Kidney (tissue), 14 donors: ENCODE results near the gene NAV1. TPM values are rescaled to one million over a fixed set of nuclear protein-coding genes. Genes with fewer than 3 reads are reported as not detected.
"Not testable (repeated sequence)": the region's sequence is repeated elsewhere in the genome, so short reads cannot be mapped to it uniquely, and the experiment has no call there.

Source experiments
- DNase-seq, 5 donors: peaks; one replicate each; pipeline ENCODE4 v3.0.0-alpha.2; 2013 to 2020
- FAIRE-seq: peaks from 2 replicates; lab custom pipeline; 2012; peaks lifted over from hg19 to GRCh38; lab: Jason Lieb, UNC
- H3K27ac ChIP-seq, 2 donors: one replicate each; pipeline ENCODE4 v1.7.0; 2013; ENCODE audit warnings: low read depth in 2 of 2, low read length in 2 of 2, inconsistent platforms in 1 of 2
- H3K27me3 ChIP-seq: one replicate; pipeline ENCODE4 v1.7.1; 2013; ENCODE audit warnings: low read length, inconsistent platforms; ENCODE audit not compliant: control insufficient read depth, insufficient read depth
- H3K36me3 ChIP-seq, 3 donors: one replicate each; pipeline versions ENCODE4 v1.7.0 to v1.7.1; 2013; ENCODE audit warnings: low read length in 3 of 3, control low read depth in 1 of 3, inconsistent platforms in 1 of 3; ENCODE audit not compliant: insufficient read depth in 3 of 3, control insufficient read depth in 2 of 3
- H3K4me1 ChIP-seq, 3 donors: one replicate each; pipeline versions ENCODE4 v1.7.0 to v1.7.1; 2013; ENCODE audit warnings: low read length in 3 of 3, inconsistent platforms in 1 of 3, low read depth in 1 of 3; ENCODE audit not compliant: control insufficient read depth in 2 of 3, insufficient read depth in 2 of 3
- H3K4me3 ChIP-seq, 3 donors: one replicate each; pipeline versions ENCODE4 v1.7.0 to v1.8.1; 2013; ENCODE audit warnings: low read length in 3 of 3, control low read depth in 1 of 3, inconsistent platforms in 1 of 3
- H3K9ac ChIP-seq, 3 donors: one replicate each; pipeline versions ENCODE4 v1.7.0 to v1.7.1; 2013; ENCODE audit warnings: low read length in 3 of 3, control low read depth in 1 of 3, inconsistent platforms in 1 of 3
- H3K9me3 ChIP-seq, 3 donors: one replicate each; pipeline versions ENCODE4 v1.7.0 to v1.7.1; 2013; ENCODE audit warnings: low read length in 3 of 3, control low read depth in 1 of 3, inconsistent platforms in 1 of 3; ENCODE audit not compliant: control insufficient read depth in 2 of 3, insufficient read depth in 1 of 3
- CTCF ChIP-seq: IDR thresholded peaks from 3 replicates; pipeline ENCODE4 v1.5.1; 2012; ENCODE audit warnings: mild to moderate bottlenecking, moderate library complexity, borderline replicate concordance; ENCODE audit not compliant: insufficient read depth; ENCODE audit errors: extremely low read depth
- intact Hi-C: fragments of 100-400 bp; cut with DNase I; formaldehyde crosslinking; loops from one replicate; pipeline ENCODE4 v1.11.1; 2022
- polyA plus RNA-seq: library from polyadenylated mRNA; stranded (reverse); fragments of 350-450 nt; fragmentation: Illumina TruSeq; extraction: RNeasy Lipid Tissue Mini Kit (QIAGEN cat#74804); gene quantifications from one replicate; pipeline ENCODE4 v1.2.3, GENCODE V29; 2014; ENCODE audit warnings: low read depth, low replicate concordance; ENCODE audit not compliant: insufficient read depth
- total RNA-seq: library from RNA; stranded (reverse); fragmentation: NEBNext Ultra II Directional; extraction: Animal tissue kit (Norgen Biotek cat#: 25700); gene quantifications from one replicate; pipeline ENCODE4 v1.2.1, GENCODE V29; 2021
- donor health status: control.
- donor health status: control.
- donor health status: control.
- donor health status: control.
- donor health status: control.
- donor health status: DM: yes; HTN: yes; CAD: no.
- donor health status: Normal renal cell carcinoma (clear cell type).

Gene NAV1
- total and polyA plus RNA-seq, 2 donors from 2014 or later: 1.7 to 23.0 TPM

- FAIRE-seq (no peak), DNase-seq (no peak)
- H3K27me3 ChIP-seq: no peaks in the 10 kb centered on the region
- TF ChIP-seq CTCF: no peak
- H3K4me1 ChIP-seq: no peaks in the 10 kb centered on the region
- no peak overlapping the region for H3K9ac ChIP-seq
- no peaks in the 10 kb centered on the region for H3K36me3 ChIP-seq
- intact Hi-C loops: no loop called here
- H3K9me3 ChIP-seq: no peaks in the 10 kb centered on the region
- H3K27ac ChIP-seq: no peak overlapping the region
- no peak overlapping the region for H3K4me3 ChIP-seq
These were observed 39.3 kb downstream of the NAV1 start for GRCh38 chr1:201578008-201578888.

GRCh38 chr1:201581371-201581770 is 42.4 kb downstream of the NAV1 start:
- H3K9ac ChIP-seq, FAIRE-seq, H3K36me3 ChIP-seq, intact Hi-C loops, H3K9me3 ChIP-seq, H3K4me3 ChIP-seq, H3K4me1 ChIP-seq, DNase-seq, H3K27me3 ChIP-seq, H3K27ac ChIP-seq: not testable (repeated sequence)

- Histone ChIP-seq H3K9me3 (no peaks in the 10 kb centered on the region), H3K36me3 (no peaks in the 10 kb centered on the region), H3K4me1 (no peaks in the 10 kb centered on the region), H3K27ac (no peak overlapping the region), H3K4me3 (no peak overlapping the region), H3K27me3 (no peaks in the 10 kb centered on the region), H3K9ac (no peak overlapping the region)
- no peak for TF ChIP-seq CTCF
- intact Hi-C loops: no loop called here
- DNase-seq (no peak), FAIRE-seq (no peak)
These were observed 43.9 kb downstream of the NAV1 start for GRCh38 chr1:201582705-201583442.

- Histone ChIP-seq H3K9me3 (no peaks in the 10 kb centered on the region), H3K36me3 (no peaks in the 10 kb centered on the region), H3K27me3 (no peaks in the 10 kb centered on the region), H3K4me3 (no peak overlapping the region), H3K27ac (no peak overlapping the region), H3K9ac (no peak overlapping the region), H3K4me1 (no peaks in the 10 kb centered on the region)
- intact Hi-C loops: no loop called here
- DNase-seq (no peak), FAIRE-seq (no peak)
- TF ChIP-seq CTCF: no peak
These were observed 44.7 kb downstream of the NAV1 start for GRCh38 chr1:201583663-201584062.
